Liver (tissue), 9 donors: ENCODE results near the gene AREL1. TPM values are rescaled to one million over a fixed set of nuclear protein-coding genes. Genes with fewer than 3 reads are reported as not detected.
A peak's percentile ranks its signal among the peaks of the same experiment; 100 is the strongest.

Experiments used
- DNase-seq: peaks from one replicate; pipeline ENCODE4 v3.0.0-alpha.2; 2017; ENCODE audit warnings: low spot score
- H3K27ac ChIP-seq, 2 donors: one replicate each; pipeline ENCODE4 v1.7.0; 2013; ENCODE audit warnings: inconsistent platforms in 2 of 2, low read length in 2 of 2, control low read depth in 1 of 2, low read depth in 1 of 2, mild to moderate bottlenecking in 1 of 2
- H3K27me3 ChIP-seq, 4 donors: one replicate each; pipeline versions ENCODE4 v1.6.1 to v1.7.0; 2013; ENCODE audit warnings: low read length in 3 of 4, inconsistent platforms in 1 of 4, mild to moderate bottlenecking in 1 of 4, moderate library complexity in 1 of 4; ENCODE audit not compliant: control insufficient read depth in 4 of 4, insufficient read depth in 4 of 4
- H3K36me3 ChIP-seq, 4 donors: one replicate each; pipeline versions ENCODE4 v1.6.1 to v1.7.0; 2013; ENCODE audit warnings: low read length in 3 of 4, mild to moderate bottlenecking in 3 of 4, low read depth in 1 of 4, moderate library complexity in 1 of 4; ENCODE audit not compliant: control insufficient read depth in 4 of 4, insufficient read depth in 3 of 4
- H3K4me1 ChIP-seq, 4 donors: one replicate each; pipeline versions ENCODE4 v1.6.1 to v1.7.0; 2013; ENCODE audit warnings: low read length in 3 of 4, mild to moderate bottlenecking in 3 of 4, moderate library complexity in 1 of 4; ENCODE audit not compliant: control insufficient read depth in 4 of 4, insufficient read depth in 4 of 4
- H3K4me3 ChIP-seq, 3 donors: one replicate each; pipeline versions ENCODE4 v1.6.1 to v1.7.0; 2013; ENCODE audit warnings: low read length in 3 of 3, control low read depth in 1 of 3, low read depth in 1 of 3, mild to moderate bottlenecking in 1 of 3
- H3K9ac ChIP-seq, 2 donors: one replicate each; pipeline ENCODE4 v1.7.0; 2013; ENCODE audit warnings: low read length in 2 of 2, mild to moderate bottlenecking in 2 of 2, moderate library complexity in 2 of 2, control low read depth in 1 of 2, low read depth in 1 of 2
- H3K9me3 ChIP-seq, 4 donors: one replicate each; pipeline versions ENCODE4 v1.6.1 to v1.7.0; 2013; ENCODE audit warnings: low read length in 3 of 4; ENCODE audit not compliant: control insufficient read depth in 4 of 4
- CTCF ChIP-seq: fragments of 150-350 bp; IDR thresholded peaks from 2 replicates; pipeline ENCODE4 v1.5.1; 2017; ENCODE audit warnings: improper control_type of control experiment, low read depth, low read length; ENCODE audit not compliant: missing input control
- FOXA2 ChIP-seq: IDR thresholded peaks from 2 replicates; pipeline ENCODE4 v1.6.1; 2016; ENCODE audit warnings: antibody characterized with exemption
- HNF4A ChIP-seq, 2 donors: conservative IDR thresholded peaks; 2 replicates each; pipeline ENCODE4 v1.6.1; 2016; ENCODE audit warnings: antibody characterized with exemption in 2 of 2, mild to moderate bottlenecking in 2 of 2
- HNF4G ChIP-seq: IDR thresholded peaks from 2 replicates; pipeline ENCODE4 v1.6.1; 2016; ENCODE audit warnings: antibody characterized with exemption
- MAX ChIP-seq: IDR thresholded peaks from 2 replicates; pipeline ENCODE4 v1.6.1; 2016; ENCODE audit warnings: antibody characterized with exemption
- RAD21 ChIP-seq, 2 donors: IDR thresholded peaks; 2 replicates each; pipeline ENCODE4 v1.6.1; 2016; ENCODE audit warnings: antibody characterized with exemption in 2 of 2, mild to moderate bottlenecking in 2 of 2
- REST ChIP-seq: IDR thresholded peaks from 2 replicates; pipeline ENCODE4 v1.6.1; 2016; ENCODE audit warnings: antibody characterized with exemption, mild to moderate bottlenecking
- RXRA ChIP-seq, 2 donors: IDR thresholded peaks; 2 replicates each; pipeline ENCODE4 v1.6.1; 2017 to 2018; ENCODE audit warnings: antibody characterized with exemption in 2 of 2, mild to moderate bottlenecking in 1 of 2
- ZBTB33 ChIP-seq: IDR thresholded peaks from 2 replicates; pipeline ENCODE4 v1.6.1; 2016; ENCODE audit warnings: antibody characterized with exemption
- WGBS: extraction: QIAGEN DNeasy Blood & Tissue Kit; methylation state at CpG from one replicate; pipeline ENCODE4 v1.1.7; 2013; 5-methylcytosine and 5-hydroxymethylcytosine counted together
- polyA plus RNA-seq, 2 donors: library from polyadenylated mRNA; stranded (reverse) in 1 of 2; unstranded in 1 of 2; fragments of 200-250 nt in 1 of 2; fragments of >200 nt in 1 of 2; fragmentation: Nextera tagmentation in 1 of 2; extraction: Ambion mirVana in 1 of 2; gene quantifications; one replicate each; pipeline versions ENCODE4 v1.2.1 to v1.2.3, GENCODE V29; 2013 to 2015
- total RNA-seq, 2 donors: library from RNA; depleted of rRNA; stranded (reverse); fragments of >200 nt; gene quantifications; one replicate each; pipeline ENCODE4 v1.2.3, GENCODE V29; 2014
- donor health status: healthy.
- donor health status: healthy.
- donor health status: healthy.
- donor health status: healthy.
- donor health status: healthy.

The AREL1 gene
- total and polyA plus RNA-seq, 4 donors: 5.6 to 26.6 (median 13.2) TPM

- TF ChIP-seq HNF4A (conservative IDR thresholded peaks at IDR 0.05): no peak
- TF ChIP-seq FOXA2: no peak
- TF ChIP-seq REST: no peak
Observed at GRCh38 chr14:74613211-74613914, 99.5 kb downstream of the AREL1 start (continued).

GRCh38 chr14:74612350-74613021, 100.4 kb downstream of the AREL1 start:
- H3K4me3 ChIP-seq: peak overlapping the region; percentile 39 to 76 (median 72)
- no peak overlapping the region for H3K27ac ChIP-seq
- H3K9me3 ChIP-seq: no peaks in the 10 kb centered on the region
- WGBS: 5% methylated on average over 69 of the region's 69 CpGs
- H3K9ac ChIP-seq: no peak overlapping the region
- peak in 1 of 2 donors; percentile 30 for TF ChIP-seq RAD21 (IDR thresholded peaks at IDR 0.05)
- TF ChIP-seq ZBTB33: no peak
- TF ChIP-seq MAX: no peak
- TF ChIP-seq RXRA (IDR thresholded peaks at IDR 0.05): no peak
- no peak for TF ChIP-seq HNF4G
- peak; percentile 80 for TF ChIP-seq CTCF
- peaks cover 3 to 17% (median 9%) of the 10 kb centered on the region in 4 donors for H3K4me1 ChIP-seq
- DNase-seq: peak; percentile 80
- no peaks in the 10 kb centered on the region for H3K36me3 ChIP-seq
- H3K27me3 ChIP-seq: peaks cover 0 to 10% (median 0%) of the 10 kb centered on the region in 4 donors
